IMR-90 (cell line): Measurements from ENCODE around the gene SOSTDC1. TPM values are rescaled to one million over a fixed set of nuclear protein-coding genes. Genes with fewer than 3 reads are reported as not detected.

Source experiments
- ATAC-seq: fragments of 200-7000 bp; cut with Tn5 transposase; 2 replicates; pipeline ENCODE4 v1.9.1; 2020; ENCODE audit warnings: low read depth, mild to moderate bottlenecking, moderate library complexity
- BruUV-seq: library from RNA; stranded (reverse); fragments of 400-500 nt; replicated peaks from 2 replicates; lab custom pipeline; 2021; lab: Mats Ljungman, UMichigan
- CTCF ChIA-PET: fragments of 300-600 bp; formaldehyde crosslinking; extraction: SDS; loops from one replicate; lab custom pipeline; 2021; ENCODE audit warnings: antibody characterized with exemption; lab: Yijun Ruan, JAX
- POLR2A ChIA-PET: fragments of 300-600 bp; sonication (Branson Sonifier 250); formaldehyde crosslinking; loops from one replicate; lab custom pipeline; 2022; ENCODE audit warnings: antibody characterized with exemption; ENCODE audit not compliant: unreplicated experiment; lab: Charles Lee
- DNase-seq: peaks from one replicate; pipeline ENCODE4 v3.0.0; 2013
- H2AFZ ChIP-seq: replicated peaks from 2 replicates; pipeline ENCODE3; 2013; ENCODE audit warnings: low read length, mild to moderate bottlenecking; ENCODE audit not compliant: poor library complexity
- H2AK5ac ChIP-seq: 2 replicates; pipeline ENCODE4 v1.6.1; 2013; ENCODE audit warnings: low read depth, low read length, inconsistent platforms
- H2AK9ac ChIP-seq: replicated peaks from 2 replicates; pipeline ENCODE3; 2013; ENCODE audit warnings: mild to moderate bottlenecking, low read depth, low read length, moderate library complexity; ENCODE audit not compliant: poor library complexity
- H2BK120ac ChIP-seq: 2 replicates; pipeline ENCODE4 v1.6.1; 2013; ENCODE audit warnings: low read depth, low read length, inconsistent platforms
- H2BK15ac ChIP-seq: 3 replicates; pipeline ENCODE4 v1.6.1; 2013; ENCODE audit warnings: low read depth, low read length, inconsistent platforms
- H2BK20ac ChIP-seq: 2 replicates; pipeline ENCODE4 v1.6.1; 2013; ENCODE audit warnings: low read depth, mild to moderate bottlenecking, inconsistent platforms, low read length, moderate library complexity
- H2BK5ac ChIP-seq: 2 replicates; pipeline ENCODE4 v1.6.1; 2013; ENCODE audit warnings: mild to moderate bottlenecking, low read depth, low read length, inconsistent platforms; ENCODE audit not compliant: poor library complexity, severe bottlenecking
- H3K14ac ChIP-seq: replicated peaks from 2 replicates; pipeline ENCODE4 v1.6.1; 2013; ENCODE audit warnings: low read depth, low read length, inconsistent platforms
- H3K18ac ChIP-seq: 2 replicates; pipeline ENCODE4 v1.6.1; 2013; ENCODE audit warnings: low read depth, low read length, control low read depth
- H3K23ac ChIP-seq: 2 replicates; pipeline ENCODE4 v1.6.1; 2013; ENCODE audit warnings: low read depth, low read length, inconsistent platforms
- H3K27ac ChIP-seq: 2 replicates; pipeline ENCODE4 v1.5.1; 2013; ENCODE audit warnings: mild to moderate bottlenecking, control low read depth, low read length; ENCODE audit not compliant: insufficient read depth
- H3K27me3 ChIP-seq: 2 replicates; pipeline ENCODE4 v1.6.1; 2013; ENCODE audit warnings: low read length; ENCODE audit not compliant: control insufficient read depth, insufficient read depth
- H3K36me3 ChIP-seq: 2 replicates; pipeline ENCODE4 v1.6.1; 2013; ENCODE audit warnings: low read length, mixed read lengths; ENCODE audit not compliant: control insufficient read depth, insufficient read depth
- H3K4ac ChIP-seq: 2 replicates; pipeline ENCODE4 v1.6.1; 2013; ENCODE audit warnings: low read depth, low read length, inconsistent platforms
- H3K4me1 ChIP-seq: 2 replicates; pipeline ENCODE4 v1.6.1; 2013; ENCODE audit warnings: low read length, mixed read lengths; ENCODE audit not compliant: control insufficient read depth, insufficient read depth
- H3K4me2 ChIP-seq: 2 replicates; pipeline ENCODE4 v1.6.1; 2013; ENCODE audit warnings: low read depth, mild to moderate bottlenecking, control low read depth, low read length, moderate library complexity
- H3K4me3 ChIP-seq: 2 replicates; pipeline ENCODE4 v1.5.1; 2013; ENCODE audit warnings: low read depth, mild to moderate bottlenecking, control low read depth, low read length, moderate library complexity; ENCODE audit not compliant: insufficient read depth
- H3K56ac ChIP-seq: 2 replicates; pipeline ENCODE4 v1.6.1; 2013; ENCODE audit warnings: low read length, inconsistent platforms; ENCODE audit not compliant: insufficient read depth; ENCODE audit errors: extremely low read depth
- H3K79me1 ChIP-seq, 2 experiments: 2 replicates each; pipeline ENCODE4 v1.6.1; 2013; ENCODE audit warnings: low read length in 2 of 2, inconsistent platforms in 1 of 2, low read depth in 1 of 2
- H3K9ac ChIP-seq: 2 replicates; pipeline ENCODE4 v1.6.1; 2013; ENCODE audit warnings: low read depth, low read length, control low read depth
- H3K9me1 ChIP-seq: 2 replicates; pipeline ENCODE4 v1.6.1; 2013; ENCODE audit warnings: low read length, inconsistent platforms; ENCODE audit not compliant: insufficient read depth
- H3K9me3 ChIP-seq: 2 replicates; pipeline ENCODE4 v1.6.1; 2013; ENCODE audit warnings: low read length; ENCODE audit not compliant: control insufficient read depth, insufficient read depth
- H4K20me1 ChIP-seq: 2 replicates; pipeline ENCODE4 v1.6.1; 2013; ENCODE audit warnings: low read length, inconsistent platforms; ENCODE audit not compliant: insufficient read depth
- H4K5ac ChIP-seq: 2 replicates; pipeline ENCODE4 v1.6.1; 2013; ENCODE audit warnings: mild to moderate bottlenecking, low read depth, low read length, control low read depth
- H4K8ac ChIP-seq, 2 experiments: 2 replicates each; pipeline ENCODE4 v1.6.1; 2013; ENCODE audit warnings: low read depth in 2 of 2, low read length in 2 of 2, control low read depth in 1 of 2, inconsistent platforms in 1 of 2
- H4K91ac ChIP-seq: 2 replicates; pipeline ENCODE4 v1.6.1; 2013; ENCODE audit warnings: low read depth, low read length, inconsistent platforms; ENCODE audit not compliant: insufficient read depth
- BHLHE40 ChIP-seq: fragments of 150-350 bp; IDR thresholded peaks from 2 replicates; pipeline ENCODE4 v1.6.1; 2016; ENCODE audit warnings: mild to moderate bottlenecking, low read depth, low read length
- CEBPB ChIP-seq: IDR thresholded peaks from 2 replicates; pipeline ENCODE4 v1.6.1; 2012; ENCODE audit warnings: low read depth, low read length, improper control_type of control experiment
- CHD1 ChIP-seq: IDR thresholded peaks from 2 replicates; pipeline ENCODE4 v1.6.1; 2012; ENCODE audit warnings: low read depth, low read length, improper control_type of control experiment
- ELK1 ChIP-seq: fragments of 150-350 bp; IDR thresholded peaks from 2 replicates; pipeline ENCODE4 v1.6.1; 2016; ENCODE audit warnings: low read depth, mild to moderate bottlenecking, low read length, moderate library complexity, borderline replicate concordance
- FOS ChIP-seq: fragments of 150-350 bp; IDR thresholded peaks from 2 replicates; pipeline ENCODE4 v1.6.1; 2016; ENCODE audit warnings: low read depth, low read length
- MAFK ChIP-seq: IDR thresholded peaks from 2 replicates; pipeline ENCODE4 v1.6.1; 2012; ENCODE audit warnings: low read depth, low read length, improper control_type of control experiment
- MXI1 ChIP-seq: IDR thresholded peaks from 2 replicates; pipeline ENCODE4 v1.6.1; 2012; ENCODE audit warnings: low read depth, mild to moderate bottlenecking, low read length, moderate library complexity, borderline replicate concordance
- NFE2L2 ChIP-seq: fragments of 150-350 bp; IDR thresholded peaks from 2 replicates; pipeline ENCODE4 v1.6.1; 2016; ENCODE audit warnings: low read depth, mild to moderate bottlenecking, low read length
- POLR2A ChIP-seq: IDR thresholded peaks from 2 replicates; pipeline ENCODE4 v1.6.1; 2012; ENCODE audit warnings: mild to moderate bottlenecking, low read depth, low read length
- RAD21 ChIP-seq: IDR thresholded peaks from 2 replicates; pipeline ENCODE4 v1.6.1; 2012; ENCODE audit warnings: low read length, improper control_type of control experiment
- RCOR1 ChIP-seq: IDR thresholded peaks from 2 replicates; pipeline ENCODE4 v1.6.1; 2012; ENCODE audit warnings: mild to moderate bottlenecking, low read length, improper control_type of control experiment; ENCODE audit not compliant: insufficient replicate concordance
- RFX5 ChIP-seq: IDR thresholded peaks from 2 replicates; pipeline ENCODE4 v1.8.0; 2012; ENCODE audit warnings: low read depth, mild to moderate bottlenecking, low read length, moderate library complexity
- SMC3 ChIP-seq: fragments of 150-350 bp; IDR thresholded peaks from 2 replicates; pipeline ENCODE4 v1.6.1; 2016; ENCODE audit warnings: low read depth, mild to moderate bottlenecking, antibody characterized with exemption, low read length, moderate library complexity
- USF2 ChIP-seq: fragments of 150-350 bp; IDR thresholded peaks from 2 replicates; pipeline ENCODE4 v1.6.1; 2017; ENCODE audit warnings: mild to moderate bottlenecking, antibody characterized with exemption, low read length, low read depth
- WGBS, 2 experiments: methylation state at CpG; one replicate each; pipeline versions ENCODE4 v1.1.5 to v1.1.7; 2013; ENCODE audit warnings: missing lambda C conversion rate in 2 of 2; ENCODE audit not compliant: insufficient read length in 1 of 2; ENCODE audit errors: extremely low coverage in 2 of 2; 5-methylcytosine and 5-hydroxymethylcytosine counted together
- dilution Hi-C: fragments of 300-500 bp; cut with HindIII; formaldehyde crosslinking; loops from one replicate; pipeline ENCODE4 v1.14.3; 2018; ENCODE audit warnings: low sequenced_read_pairs; ENCODE audit not compliant: unreplicated experiment
- in situ Hi-C: fragments of 300-500 bp; cut with MboI; formaldehyde crosslinking; loops from 3 replicates; pipeline ENCODE4 v1.14.3; 2019; ENCODE audit warnings: low sequenced_read_pairs, inconsistent platforms, mixed read lengths
- intact Hi-C: fragments of 100-400 bp; cut with micrococcal nuclease; formaldehyde crosslinking; loops from 2 replicates; pipeline ENCODE4 v1.10.0; 2022
- polyA plus RNA-seq, 3 experiments: library from polyadenylated mRNA; depleted of rRNA; stranded (reverse); fragments of >200 nt; gene quantifications; 2 replicates each; pipeline ENCODE4 v1.2.3, GENCODE V29; 2012; ENCODE audit warnings: low replicate concordance in 1 of 3
- total RNA-seq: library from RNA; depleted of rRNA; stranded (reverse); fragments of >200 nt; gene quantifications from 2 replicates; pipeline ENCODE4 v1.2.3, GENCODE V29; 2012
- TF ChIP-seq, protein P1 (sequence below): conservative IDR thresholded peaks from 2 replicates; pipeline ENCODE4 v1.5.1; 2012; ENCODE audit warnings: mild to moderate bottlenecking, low read depth, low read length, improper control_type of control experiment

Gene SOSTDC1
- total and polyA plus RNA-seq, 2 of the 4 experiments (the other 2 are of a cell fraction) = 0.07 TPM; not detected in 1

DNA sequence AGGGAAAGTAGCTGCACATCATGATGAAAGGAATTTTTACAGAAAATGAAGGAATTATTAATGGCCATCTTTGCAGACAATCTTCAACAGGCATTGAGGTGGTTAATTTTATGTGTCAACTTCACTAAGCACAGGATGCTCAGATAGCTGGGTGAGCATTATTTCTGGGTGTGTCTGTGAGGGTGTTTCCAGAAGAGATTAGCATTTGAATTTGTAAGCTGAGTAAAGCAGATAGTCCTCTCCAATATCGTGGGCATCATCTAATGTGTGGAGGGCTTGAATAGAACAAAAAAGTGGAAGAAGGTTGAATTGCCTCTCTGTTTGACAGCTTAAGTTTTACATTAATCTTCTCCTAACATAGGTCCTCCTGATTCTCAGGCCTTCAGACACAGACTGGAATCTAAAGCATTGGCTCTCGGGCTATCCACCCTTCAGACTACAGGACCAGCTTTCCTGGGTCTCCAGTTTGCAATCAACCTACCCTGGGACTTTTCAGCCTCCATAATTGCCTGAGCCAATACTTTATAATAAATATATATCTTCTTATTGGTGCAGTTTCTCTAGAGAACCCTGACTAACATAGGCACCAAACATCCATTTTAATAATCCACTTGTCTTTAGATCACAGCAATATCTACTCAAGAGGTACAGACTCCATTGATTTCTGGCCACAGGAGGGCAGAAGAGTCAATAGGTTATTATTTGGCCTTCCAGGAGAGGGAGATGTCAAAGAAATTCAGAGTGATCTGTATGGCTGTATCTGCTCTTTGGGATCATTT is 33.7 kb downstream of the SOSTDC1 start:
- Histone ChIP-seq H3K4ac (no peak overlapping the region), H3K27me3 (no peaks in the 10 kb centered on the region), H4K20me1 (no peaks in the 10 kb centered on the region), H2BK15ac (no peak overlapping the region), H2BK20ac (no peak overlapping the region), H2BK5ac (no peak overlapping the region), H2AFZ (no peak overlapping the region), H2AK9ac (no peak overlapping the region), H3K9me1 (peaks cover 3% of the 10 kb centered on the region; the same call in 1 of the 2 replicates), H3K23ac (no peak overlapping the region), H3K4me2 (no peak overlapping the region), H4K5ac (no peak overlapping the region), H3K9ac (no peak overlapping the region), H3K9me3 (no peaks in the 10 kb centered on the region), H4K8ac (no peak overlapping the region), H3K4me3 (no peak overlapping the region), H3K36me3 (no peaks in the 10 kb centered on the region), H3K56ac (no peak overlapping the region), H3K79me1 (no peaks in the 10 kb centered on the region), H4K91ac (no peak overlapping the region), H3K18ac (no peak overlapping the region), H3K14ac (no peak overlapping the region), H3K27ac (no peak overlapping the region), H3K4me1 (peaks cover 4% of the 10 kb centered on the region; the same call in 1 of the 2 replicates), H2AK5ac (no peak overlapping the region), H2BK120ac (no peak overlapping the region)
- ATAC-seq = peak; percentile 47; the same call in 1 of the 2 replicates
- ChIA-PET POLR2A (interaction anchor here (1.2 kb wide), 1 partner anchor 11 kb away, joined by 3 read pairs; the partner anchor contains the start of gene CRPPA), CTCF (interaction anchor here (0.7 to 2.0 kb wide), 4 partner anchors 17 to 484 kb away, joined by 3 to 12 read pairs (median 3); no protein-coding TSS in a partner anchor)
- in situ Hi-C loops (no loop called here), dilution Hi-C loops (no loop called here), intact Hi-C loops (loop anchor here (1.0 kb wide), 1 partner anchor 133 kb away; no protein-coding TSS in a partner anchor)
- no CpG with 5 or more reads among the region's 2 CpGs for WGBS, 2 experiments
- no TSS peak for BruUV-seq
- DNase-seq = no peak
- TF ChIP-seq RAD21 (peak; percentile 32), CHD1 (no peak), POLR2A (no peak), MAFK (no peak), NFE2L2 (no peak), USF2 (no peak), FOS (no peak), ELK1 (no peak), RCOR1 (no peak), CEBPB (no peak), RFX5 (no peak), BHLHE40 (no peak), SMC3 (0 out of 2 replicates have a peak, but pooled peaks have one; percentile 23), MXI1 (no peak)
- TF ChIP-seq, protein P1, sequence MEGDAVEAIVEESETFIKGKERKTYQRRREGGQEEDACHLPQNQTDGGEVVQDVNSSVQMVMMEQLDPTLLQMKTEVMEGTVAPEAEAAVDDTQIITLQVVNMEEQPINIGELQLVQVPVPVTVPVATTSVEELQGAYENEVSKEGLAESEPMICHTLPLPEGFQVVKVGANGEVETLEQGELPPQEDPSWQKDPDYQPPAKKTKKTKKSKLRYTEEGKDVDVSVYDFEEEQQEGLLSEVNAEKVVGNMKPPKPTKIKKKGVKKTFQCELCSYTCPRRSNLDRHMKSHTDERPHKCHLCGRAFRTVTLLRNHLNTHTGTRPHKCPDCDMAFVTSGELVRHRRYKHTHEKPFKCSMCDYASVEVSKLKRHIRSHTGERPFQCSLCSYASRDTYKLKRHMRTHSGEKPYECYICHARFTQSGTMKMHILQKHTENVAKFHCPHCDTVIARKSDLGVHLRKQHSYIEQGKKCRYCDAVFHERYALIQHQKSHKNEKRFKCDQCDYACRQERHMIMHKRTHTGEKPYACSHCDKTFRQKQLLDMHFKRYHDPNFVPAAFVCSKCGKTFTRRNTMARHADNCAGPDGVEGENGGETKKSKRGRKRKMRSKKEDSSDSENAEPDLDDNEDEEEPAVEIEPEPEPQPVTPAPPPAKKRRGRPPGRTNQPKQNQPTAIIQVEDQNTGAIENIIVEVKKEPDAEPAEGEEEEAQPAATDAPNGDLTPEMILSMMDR = peak; percentile 36
